Activated CD4-positive, CD25-positive, alpha-beta regulatory T cell (primary cell): ENCODE results near the gene FAIM2.
"Not testable (repeated sequence)": the region's sequence is repeated elsewhere in the genome, so short reads cannot be mapped to it uniquely, and the experiment has no call there.

Source experiments
- DNase-seq, 4 experiments: peaks; one replicate each; lab custom pipeline; 2025; lab: John Stamatoyannopoulos, UW

The FAIM2 gene

DNA sequence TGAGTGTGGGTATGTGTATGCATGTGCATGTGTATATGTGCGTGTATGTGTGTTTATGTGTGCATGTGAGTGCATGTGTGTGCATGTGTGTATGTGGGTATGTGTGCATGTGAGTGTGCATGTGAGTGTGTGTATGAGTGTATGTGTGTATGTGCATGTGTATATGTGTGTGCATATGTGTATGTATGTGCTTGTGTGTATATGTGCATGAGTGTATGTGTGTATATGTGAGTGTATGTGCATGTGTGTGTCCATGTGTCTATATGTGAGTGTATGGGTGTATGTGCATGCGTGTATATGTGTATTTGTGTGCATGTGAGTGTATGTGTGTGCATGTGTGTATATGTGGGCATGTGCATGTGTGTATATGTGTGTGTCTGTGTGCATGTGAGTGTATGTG is 25.7 kb downstream of the FAIM2 start:
- DNase-seq, result no peak

DNA sequence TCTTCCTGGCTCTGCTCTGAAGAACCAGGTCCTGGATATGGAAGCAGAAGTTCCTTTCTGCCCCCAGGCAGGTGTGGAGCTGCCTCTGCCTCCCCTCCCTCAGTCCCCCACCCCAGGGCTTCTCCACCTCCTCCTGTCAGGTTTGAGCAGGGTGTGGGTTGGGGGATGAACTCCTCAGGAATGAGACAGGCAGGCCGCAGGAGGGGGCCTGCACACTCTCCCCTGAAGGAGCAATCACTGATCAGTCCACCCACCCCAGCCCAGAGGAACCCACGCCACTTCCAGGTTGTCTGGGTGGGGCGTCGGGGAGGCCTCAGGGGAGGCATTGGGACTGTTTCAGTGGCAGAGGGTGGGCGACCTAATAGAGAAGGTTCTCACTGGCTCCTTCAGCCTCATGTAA is 26.6 kb downstream of the FAIM2 start:
- DNase-seq, result no peak

DNA sequence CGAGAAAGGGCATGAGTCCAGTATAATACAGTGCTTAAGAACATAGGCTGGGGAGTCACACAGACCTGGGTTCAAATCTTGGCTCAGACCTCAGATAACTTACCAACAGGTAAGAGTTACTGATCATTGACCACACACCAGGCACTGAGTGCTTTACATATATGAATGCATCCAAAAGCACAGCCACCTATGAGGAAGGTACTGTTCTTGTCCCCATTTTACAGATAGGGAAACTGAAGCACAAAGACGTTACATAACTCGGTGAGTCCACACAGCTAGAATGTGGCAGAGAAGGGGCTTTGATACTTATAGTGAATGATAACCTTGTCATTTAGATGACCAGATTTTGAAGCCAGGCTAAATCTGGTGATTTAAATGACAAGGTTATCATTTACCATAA is 27.6 kb downstream of the FAIM2 start:
- no peak for DNase-seq

- DNase-seq, result no peak
These were observed 28.5 kb downstream of the FAIM2 start for GRCh38 chr12:49875115-49875720.

DNA sequence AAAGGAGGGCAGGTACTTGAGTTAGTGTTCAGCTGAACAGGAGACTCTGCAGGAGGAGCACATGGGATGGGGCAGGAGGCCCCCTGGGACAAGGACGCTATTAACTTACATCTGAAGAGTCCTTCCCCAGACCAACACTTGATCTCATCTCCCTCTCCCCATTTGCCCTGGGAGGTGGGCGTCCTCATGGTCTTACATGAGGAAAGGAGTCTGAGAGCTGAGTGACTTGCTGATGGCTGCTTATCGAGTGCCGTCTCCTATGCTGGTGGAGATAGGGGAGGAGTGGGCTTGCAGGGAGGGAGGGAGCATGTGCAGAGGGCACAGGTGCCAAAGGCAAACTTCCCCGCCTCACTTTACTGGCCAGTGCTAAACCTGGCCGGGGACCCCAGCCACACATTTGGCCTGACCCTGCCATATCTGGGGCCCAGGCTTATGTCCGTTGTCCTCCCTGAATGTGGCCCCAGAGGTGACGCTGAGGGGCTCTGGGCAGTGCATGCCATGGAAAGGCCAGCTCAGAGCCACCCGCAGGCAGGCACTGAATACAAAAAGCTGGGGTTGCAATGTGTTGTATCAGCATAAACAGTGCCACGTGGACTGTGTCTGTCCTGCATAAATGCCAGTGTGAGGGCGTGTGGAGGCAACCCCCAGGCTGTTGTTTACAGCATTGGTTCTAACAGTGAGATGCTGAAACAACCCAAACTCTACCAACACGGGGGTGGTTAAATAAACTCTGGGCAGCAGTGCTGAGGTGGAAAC is 29.4 kb downstream of the FAIM2 start:
- DNase-seq, result no peak

GRCh38 chr12:49873361-49873934 is 30.3 kb downstream of the FAIM2 start:
- no peak for DNase-seq

GRCh38 chr12:49872781-49873181 is 30.9 kb downstream of the FAIM2 start:
- DNase-seq, result no peak

GRCh38 chr12:49872381-49872780 is 31.3 kb downstream of the FAIM2 start:
- no peak for DNase-seq

DNA sequence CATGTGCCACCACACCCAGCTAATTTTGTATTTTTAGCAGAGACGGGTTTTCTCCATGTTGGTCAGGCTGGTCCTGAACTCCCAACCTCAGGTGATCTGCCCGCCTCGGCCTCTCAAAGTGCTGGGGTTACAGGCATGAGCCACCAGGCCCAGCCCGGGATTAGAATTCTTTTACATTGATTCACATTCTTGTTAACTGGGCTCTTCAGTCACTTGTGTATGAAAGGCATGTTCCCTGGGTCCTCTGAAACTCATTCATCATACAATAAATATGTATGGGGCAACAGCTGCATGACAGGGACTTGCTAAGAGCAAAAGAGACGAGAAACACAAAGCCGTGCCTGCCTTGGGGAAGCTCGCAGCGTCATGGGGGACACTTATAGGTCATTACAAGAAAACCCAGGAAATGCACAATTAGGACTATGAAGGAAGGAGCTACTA is 31.9 kb downstream of the FAIM2 start:
- not testable (repeated sequence) for DNase-seq

DNA sequence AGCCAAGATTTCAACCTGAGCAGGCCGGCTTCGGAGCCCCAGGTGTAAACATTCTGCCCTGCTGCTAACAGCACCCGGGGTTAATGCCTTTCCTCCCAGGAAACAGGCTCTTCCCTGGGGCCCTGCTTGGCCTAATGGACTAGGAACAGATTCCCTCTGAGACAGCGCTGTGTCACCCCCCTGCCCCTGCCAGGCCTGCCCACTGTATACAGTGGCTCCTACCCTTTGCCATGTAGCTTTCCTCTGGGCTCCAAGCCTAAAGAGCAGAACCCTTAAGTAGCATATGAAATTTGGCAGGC is 32.5 kb downstream of the FAIM2 start:
- DNase-seq, result no peak

DNA sequence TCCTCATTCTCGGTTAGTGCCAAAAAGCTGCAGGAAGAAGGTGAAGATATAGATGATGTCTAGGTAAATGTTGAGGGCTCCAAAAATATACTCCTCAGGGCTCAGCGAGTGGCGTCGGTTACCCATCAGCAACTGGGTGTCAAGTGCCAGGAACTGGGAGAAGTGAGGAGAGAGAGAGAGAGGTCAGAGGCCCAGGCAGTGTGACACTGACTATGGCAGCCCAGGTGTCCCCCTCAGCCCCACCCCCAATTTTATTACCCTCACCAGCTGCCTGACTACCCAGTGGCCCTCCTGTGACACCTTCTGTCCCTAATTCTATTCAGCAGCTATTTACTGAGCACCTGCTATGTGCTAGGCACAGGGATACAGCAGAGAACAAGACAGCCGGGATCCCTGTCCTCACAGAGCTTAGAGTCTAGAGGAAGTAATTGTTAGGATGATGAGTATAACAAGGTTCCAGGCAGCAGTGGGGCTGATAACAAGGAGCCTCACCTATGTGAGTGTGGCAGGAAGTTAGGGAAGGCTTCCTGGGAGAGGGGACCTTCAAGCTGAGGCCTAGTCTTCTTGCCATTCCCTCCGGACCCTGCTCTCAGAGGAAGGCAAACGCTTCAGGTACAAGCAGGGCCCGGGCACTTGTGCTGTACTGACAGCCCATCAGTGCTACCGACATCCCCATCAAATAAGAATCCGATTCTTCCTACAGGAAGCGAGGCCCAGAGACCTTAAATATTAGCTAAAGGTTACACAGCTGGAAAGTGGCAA is 33.0 kb downstream of the FAIM2 start:
- no peak for DNase-seq

DNA sequence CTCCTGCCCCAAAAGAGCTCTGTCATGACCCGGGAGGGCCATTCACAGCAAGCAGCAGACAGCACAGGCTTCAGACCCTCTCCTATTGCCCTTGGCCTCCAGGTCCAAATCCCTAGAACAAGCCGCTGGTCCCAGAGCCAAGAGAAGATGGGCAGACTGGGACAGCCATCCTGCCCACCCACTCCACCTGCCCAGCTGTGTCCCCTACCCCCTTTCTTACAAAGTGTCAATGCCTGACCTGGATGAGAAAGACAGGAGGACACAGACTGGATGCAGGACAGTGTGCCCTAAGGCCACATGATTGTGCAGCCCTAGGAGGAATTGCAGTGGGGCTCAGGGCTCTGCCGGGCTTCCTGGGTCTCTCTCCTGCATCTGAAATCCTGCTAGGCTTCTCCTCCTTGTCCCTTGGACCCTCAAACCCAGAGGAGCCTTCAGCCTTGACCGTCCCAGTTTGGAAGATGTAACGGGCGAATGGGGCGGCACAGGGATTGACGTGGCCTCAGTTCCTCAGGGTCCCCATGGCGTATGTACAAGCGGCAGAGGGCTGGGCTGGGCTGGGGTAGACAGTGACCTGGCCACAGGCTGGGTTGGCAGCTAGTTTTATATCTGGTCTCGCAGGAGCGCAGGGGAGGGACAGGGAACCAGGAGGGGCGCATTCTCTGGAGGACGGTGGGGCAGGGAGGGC is 33.7 kb downstream of the FAIM2 start:
- no peak for DNase-seq

- no peak for DNase-seq
These were observed 34.5 kb downstream of the FAIM2 start for GRCh38 chr12:49868952-49869815.

- DNase-seq, result no peak
These were observed 35.3 kb downstream of the FAIM2 start for GRCh38 chr12:49868449-49868848.

GRCh38 chr12:49867570-49868341 is 35.9 kb downstream of the FAIM2 start:
- no peak for DNase-seq

DNA sequence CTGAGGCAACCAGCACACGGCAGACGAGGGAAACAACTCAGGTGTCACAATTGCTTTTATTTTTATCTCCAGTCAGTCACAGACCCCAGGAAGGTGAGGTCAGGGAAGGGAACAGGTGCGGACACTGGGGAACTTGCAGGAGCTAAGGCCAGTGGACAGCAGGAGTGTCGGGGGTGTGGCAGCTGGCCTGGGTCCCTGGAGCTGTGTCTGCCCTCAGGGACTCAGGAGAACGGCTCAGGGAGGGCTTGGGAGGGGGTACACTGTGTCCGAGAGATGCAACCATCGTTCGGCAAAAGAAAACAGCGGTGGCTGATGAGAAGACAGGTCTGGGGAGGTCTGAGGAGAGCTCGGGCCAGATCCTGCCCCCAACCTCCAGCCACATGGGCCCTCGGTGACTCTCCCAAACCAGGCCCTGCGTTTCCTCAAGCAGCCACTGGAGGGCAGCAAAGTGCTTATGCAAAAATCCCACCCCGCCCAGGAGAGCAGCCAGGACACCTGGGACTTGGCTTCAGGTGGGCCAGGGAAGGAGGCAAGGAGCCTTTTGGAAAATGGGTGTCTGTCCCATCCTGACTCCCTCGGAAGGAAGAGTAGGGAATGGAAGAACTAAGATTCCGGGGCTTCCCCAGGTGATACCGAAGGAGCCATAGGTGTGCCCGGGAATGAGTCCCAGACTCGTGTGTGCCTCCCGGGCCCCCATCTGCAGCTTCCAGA is 36.7 kb downstream of the FAIM2 start:
- DNase-seq, result peak; percentile 33 to 75 (median 48)

GRCh38 chr12:49865782-49866135 is 37.9 kb downstream of the FAIM2 start:
- DNase-seq, result no peak

DNA sequence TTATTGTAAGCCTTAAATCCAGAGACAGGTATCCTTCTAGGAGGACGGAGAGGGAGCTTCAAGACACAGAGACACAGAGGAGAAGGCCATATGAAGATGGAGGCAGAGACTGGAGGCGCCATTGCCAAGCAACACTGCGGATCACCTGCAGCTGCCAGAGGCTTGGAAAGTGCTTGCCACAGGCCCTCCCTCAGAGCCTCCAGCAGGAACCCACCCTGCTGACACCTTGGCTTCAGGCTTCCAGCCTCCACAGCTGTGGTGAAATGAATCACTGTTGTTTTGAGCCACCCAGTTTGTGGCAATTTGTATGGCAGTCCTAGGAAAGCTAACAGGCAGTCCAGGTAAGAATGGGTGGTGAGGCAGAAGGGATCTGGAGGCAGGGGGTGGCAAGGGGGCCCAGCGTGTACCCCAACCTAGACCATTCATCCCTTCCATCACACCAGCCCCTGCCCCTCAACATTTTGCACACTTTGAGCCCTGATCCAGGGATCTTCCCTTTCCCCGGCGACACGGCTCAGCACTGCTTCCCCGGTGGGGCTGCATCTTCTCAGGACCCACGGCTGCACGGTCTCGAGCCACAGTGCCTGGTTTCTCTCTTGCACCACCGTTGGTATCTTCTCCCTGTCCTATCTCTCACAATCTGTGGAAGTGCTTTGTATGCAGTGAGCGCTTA is 38.5 kb downstream of the FAIM2 start:
- DNase-seq, result no peak

GRCh38 chr12:49864798-49865090 is 39.0 kb downstream of the FAIM2 start:
- DNase-seq, result no peak
